T47D (cell line): ENCODE data around the gene BLOC1S4.
"Not testable (repeated sequence)": the region's sequence is repeated elsewhere in the genome, so short reads cannot be mapped to it uniquely, and the experiment has no call there.

Experiments
- DNase-seq, 2 experiments: peaks; one replicate each; pipeline versions ENCODE4 v3.0.0 to v3.0.0-alpha.2; 2011 to 2012; ENCODE audit warnings: low read depth in 1 of 2, low spot score in 1 of 2
- JUND ChIP-seq: IDR thresholded peaks from 2 replicates; pipeline ENCODE4 v1.6.1; 2012; ENCODE audit warnings: low read depth
- in situ Hi-C: cut with HindIII; loops from 2 replicates; pipeline ENCODE4 v1.10.0; 2016; ENCODE audit warnings: low sequenced_read_pairs, low pct_unique_long_range_greater_than_20kb

The BLOC1S4 gene

DNA sequence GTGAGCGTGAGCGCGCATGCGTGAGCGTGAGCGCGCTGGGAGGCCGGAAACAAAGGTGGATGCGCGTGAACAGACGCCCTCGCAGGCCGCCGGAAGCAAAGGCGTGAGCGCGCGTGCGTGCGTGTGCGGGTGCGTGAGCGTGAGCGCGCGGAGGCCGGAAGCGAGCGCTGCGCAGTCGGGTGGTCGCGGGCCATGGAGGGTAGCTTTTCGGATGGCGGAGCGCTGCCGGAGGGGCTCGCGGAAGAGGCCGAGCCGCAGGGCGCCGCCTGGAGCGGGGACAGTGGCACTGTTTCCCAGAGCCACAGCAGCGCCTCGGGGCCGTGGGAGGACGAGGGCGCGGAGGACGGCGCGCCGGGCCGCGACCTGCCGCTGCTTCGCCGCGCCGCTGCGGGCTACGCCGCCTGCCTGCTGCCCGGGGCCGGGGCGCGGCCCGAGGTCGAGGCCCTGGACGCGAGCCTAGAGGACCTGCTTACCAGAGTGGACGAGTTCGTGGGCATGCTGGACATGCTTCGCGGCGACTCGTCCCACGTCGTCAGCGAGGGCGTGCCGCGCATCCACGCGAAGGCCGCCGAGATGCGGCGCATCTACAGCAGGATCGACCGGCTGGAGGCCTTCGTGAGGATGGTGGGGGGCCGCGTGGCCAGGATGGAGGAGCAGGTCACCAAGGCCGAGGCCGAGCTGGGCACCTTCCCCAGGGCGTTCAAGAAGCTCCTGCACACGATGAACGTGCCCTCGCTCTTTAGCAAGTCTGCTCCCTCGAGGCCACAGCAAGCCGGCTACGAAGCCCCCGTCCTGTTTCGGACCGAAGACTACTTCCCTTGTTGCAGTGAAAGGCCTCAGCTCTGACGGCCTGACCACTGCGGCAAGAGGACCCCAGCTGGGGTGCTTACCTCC is at the start of gene BLOC1S4:
BLOC1S4 (plus strand) TSS at position 157 of the 894 bp plus-strand sequence; CDS start at position 193, 36 bp downstream.
- no peak for TF ChIP-seq JUND
- peak; percentile 92 to 95 for DNase-seq
- in situ Hi-C loops = no loop called here

GRCh38 chr4:6668391-6668790 is 47.6 kb upstream of the BLOC1S4 start:
- no peak for DNase-seq
- in situ Hi-C loops = no loop called here
- TF ChIP-seq JUND = no peak

- in situ Hi-C loops = no loop called here
- no peak for TF ChIP-seq JUND
- no peak for DNase-seq
Observed at GRCh38 chr4:6671648-6672047, 44.3 kb upstream of the BLOC1S4 start.

- TF ChIP-seq JUND = no peak
- no peak for DNase-seq
- in situ Hi-C loops = no loop called here
Observed at GRCh38 chr4:6672131-6672530, 43.8 kb upstream of the BLOC1S4 start.

- DNase-seq, in situ Hi-C loops: not testable (repeated sequence)
Observed at GRCh38 chr4:6672541-6673190, 43.3 kb upstream of the BLOC1S4 start.

DNA sequence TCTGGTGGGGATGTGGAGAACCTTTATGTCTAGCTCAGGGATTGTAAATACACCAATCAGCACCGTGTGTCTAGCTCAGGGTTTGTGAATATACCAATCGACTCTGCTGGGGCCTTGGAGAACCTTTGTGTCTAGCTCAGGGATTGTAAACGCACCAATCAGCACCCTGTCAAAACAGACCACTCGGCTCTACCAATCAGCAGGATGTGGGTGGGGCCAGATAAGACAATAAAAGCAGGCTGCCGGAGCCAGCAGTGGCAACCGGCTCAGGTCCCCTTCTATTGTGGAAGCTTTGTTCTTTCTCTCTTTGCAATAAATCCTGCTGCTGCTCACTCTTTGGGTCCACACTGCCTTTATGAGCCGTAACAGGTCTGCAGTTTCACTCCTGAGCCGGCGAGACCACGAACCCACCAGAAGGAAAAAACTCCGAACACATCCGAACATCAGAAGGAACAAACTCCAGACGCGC is 42.7 kb upstream of the BLOC1S4 start:
- peak in 1 of 2 experiments; percentile 68 for DNase-seq
- in situ Hi-C loops = not testable (repeated sequence)

DNA sequence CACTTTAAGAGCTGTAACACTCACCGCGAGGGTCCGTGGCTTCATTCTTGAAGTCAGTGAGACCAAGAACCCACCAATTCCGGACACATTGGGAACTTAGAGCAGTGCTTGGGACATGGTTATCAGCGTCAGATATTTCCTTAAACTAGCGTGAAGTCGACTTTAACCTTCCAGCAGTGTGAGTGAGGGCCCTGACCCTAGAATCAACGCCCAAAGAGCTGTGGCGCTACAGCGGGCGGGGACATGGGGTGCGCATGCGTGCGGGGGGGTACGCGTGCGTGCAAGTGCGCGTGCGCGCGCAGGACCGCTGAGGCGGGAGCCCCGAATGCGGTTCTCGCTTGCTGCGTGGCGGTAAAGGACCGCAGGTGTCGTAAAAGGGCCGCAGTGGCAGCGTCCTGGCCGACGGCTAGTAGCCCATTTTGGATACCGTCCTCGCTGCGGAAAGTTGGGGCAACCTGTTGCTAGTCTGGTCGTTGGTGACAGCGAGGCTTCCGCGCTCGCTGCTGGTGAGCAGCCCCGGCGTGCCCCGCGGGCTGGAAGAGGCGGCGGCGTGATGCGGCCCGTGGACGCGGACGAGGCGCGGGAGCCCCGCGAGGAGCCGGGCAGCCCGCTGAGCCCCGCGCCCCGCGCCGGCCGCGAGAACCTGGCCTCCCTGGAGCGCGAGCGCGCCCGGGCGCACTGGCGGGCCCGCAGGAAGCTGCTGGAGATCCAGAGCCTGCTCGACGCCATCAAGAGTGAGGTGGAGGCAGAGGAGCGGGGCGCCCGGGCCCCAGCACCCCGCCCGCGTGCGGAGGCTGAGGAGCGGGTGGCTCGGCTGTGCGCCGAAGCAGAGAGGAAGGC is 42.1 kb upstream of the BLOC1S4 start:
- in situ Hi-C loops = no loop called here
- no peak for TF ChIP-seq JUND
- peak; percentile 96 to 97 for DNase-seq

DNA sequence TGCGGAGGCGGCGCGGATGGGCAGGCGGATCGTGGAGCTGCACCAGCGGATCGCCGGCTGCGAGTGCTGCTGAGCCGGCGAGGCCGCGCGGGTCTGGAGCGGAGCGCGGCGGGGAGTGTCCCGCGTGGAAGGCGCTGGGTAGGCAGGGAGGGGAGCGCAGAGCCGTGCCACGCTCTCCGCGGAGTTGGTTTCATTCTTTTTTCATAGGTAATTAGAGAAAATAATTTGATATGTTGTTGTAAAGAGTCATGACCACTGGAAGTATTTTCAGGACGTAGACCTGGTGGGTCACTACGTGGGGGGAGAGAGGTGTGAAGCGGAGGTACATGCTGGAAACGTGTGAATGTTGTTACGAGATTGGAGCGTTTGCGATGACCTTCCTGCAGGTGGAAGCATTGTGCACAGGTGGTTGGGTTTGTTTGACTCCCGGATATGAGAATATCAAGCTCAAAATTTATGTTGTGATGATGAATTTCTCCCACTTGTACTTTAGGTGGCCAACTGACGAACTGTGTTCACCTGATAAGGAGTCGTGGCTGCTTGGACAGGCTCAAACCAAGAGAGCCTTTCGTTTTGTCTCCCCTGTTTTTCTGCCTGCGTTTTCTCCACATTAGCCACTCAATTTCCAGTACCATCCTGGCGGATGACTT is 41.3 kb upstream of the BLOC1S4 start:
- DNase-seq = peak; percentile 70 to 77

GRCh38 chr4:6676722-6677558 is 39.0 kb upstream of the BLOC1S4 start:
- TF ChIP-seq JUND = no peak
- DNase-seq = no peak
- in situ Hi-C loops = no loop called here

More for the DNA sequence above, 41.3 kb upstream of the BLOC1S4 start:
- TF ChIP-seq JUND = no peak
- in situ Hi-C loops = no loop called here

GRCh38 chr4:6680372-6681034 is 35.5 kb upstream of the BLOC1S4 start:
- no peak for DNase-seq
- in situ Hi-C loops = no loop called here
- no peak for TF ChIP-seq JUND

DNA sequence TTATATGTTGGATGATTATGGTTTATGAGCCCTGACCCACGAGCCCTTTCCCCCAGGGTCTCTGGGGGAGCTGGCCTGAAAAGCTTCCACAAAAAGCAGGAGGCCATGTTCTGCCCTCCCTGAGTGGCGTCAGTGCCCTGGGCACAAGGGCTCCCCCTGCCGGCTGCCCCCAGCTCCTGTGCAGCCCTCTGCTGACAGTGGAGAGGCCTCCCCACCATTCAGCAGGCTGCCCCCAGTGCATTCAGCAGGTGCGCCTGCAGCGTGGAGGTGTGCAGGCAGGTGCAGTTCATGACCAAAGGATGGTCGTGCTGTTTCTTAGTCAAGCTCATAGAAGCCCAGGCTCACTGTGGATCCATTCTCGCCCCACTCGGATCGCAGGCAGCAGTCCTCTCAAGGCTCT is 34.8 kb upstream of the BLOC1S4 start:
- no peak for TF ChIP-seq JUND
- in situ Hi-C loops = no loop called here
- DNase-seq = peak in 1 of 2 experiments; percentile 49
